ENCODE data around the gene LRRC37A3. TPM values are rescaled to one million over a fixed set of nuclear protein-coding genes. Genes with fewer than 3 reads are reported as not detected.
A peak's percentile ranks its signal among the peaks of the same experiment; 100 is the strongest.
"Not testable (repeated sequence)": the region's sequence is repeated elsewhere in the genome, so short reads cannot be mapped to it uniquely, and the experiment has no call there.

LRRC37A3 gene
- total RNA-seq, 1 donor from 2014 or later, result 16.4 TPM

DNA sequence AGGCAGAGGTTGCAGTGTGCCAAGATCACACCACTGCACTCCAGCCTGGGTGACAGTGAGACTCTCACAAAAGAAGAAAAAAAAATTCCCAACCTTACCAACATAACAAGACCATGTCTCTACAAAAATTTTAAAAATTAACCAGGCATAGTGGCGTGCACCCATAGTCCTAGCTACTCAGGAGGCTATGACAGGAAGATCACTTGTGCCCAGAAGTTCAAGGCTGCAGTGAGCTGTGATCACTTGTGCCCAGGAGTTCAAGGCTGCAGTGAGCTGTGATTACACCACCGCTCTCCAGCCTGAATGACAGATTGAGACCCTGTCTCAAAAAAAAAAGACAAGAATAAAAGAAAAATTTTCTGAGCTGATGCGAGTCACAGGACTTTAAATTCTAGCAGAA, 13.6 kb upstream of the LRRC37A3 start:
- not testable (repeated sequence) for H3K9me3 ChIP-seq (ENCODE audit: insufficient read depth, low read depth, low read length); H3K9me3 Mint-ChIP-seq (ENCODE audit: unreplicated experiment); H3K27me3 ChIP-seq (ENCODE audit: insufficient read depth, low read length); H2AFZ ChIP-seq (ENCODE audit: low read depth, low read length); H3K4me3 ChIP-seq (ENCODE audit: insufficient read depth, low read depth, low read length); H3K27ac Mint-ChIP-seq (ENCODE audit: unreplicated experiment); H3K27ac ChIP-seq (ENCODE audit: low read depth, low read length); H4K20me1 ChIP-seq (ENCODE audit: insufficient read depth, low read length); H3K36me3 ChIP-seq (ENCODE audit: insufficient read depth, low read length); H3K9ac ChIP-seq (ENCODE audit: low read length); H3K4me3 Mint-ChIP-seq (ENCODE audit: unreplicated experiment); H3K4me1 ChIP-seq (ENCODE audit: insufficient read depth, low read length); H3K27me3 Mint-ChIP-seq (ENCODE audit: low read depth, unreplicated experiment); FAIRE-seq; H3K79me2 ChIP-seq (ENCODE audit: insufficient read depth, low read length); DNase-seq (ENCODE audit: low read depth); H3K4me2 ChIP-seq (ENCODE audit: low read length); H3K36me3 Mint-ChIP-seq (ENCODE audit: low read depth, unreplicated experiment)
- peaks cover 14% of the 10 kb centered on the region for H3K4me1 Mint-ChIP-seq (ENCODE audit: low read depth, unreplicated experiment)

DNA sequence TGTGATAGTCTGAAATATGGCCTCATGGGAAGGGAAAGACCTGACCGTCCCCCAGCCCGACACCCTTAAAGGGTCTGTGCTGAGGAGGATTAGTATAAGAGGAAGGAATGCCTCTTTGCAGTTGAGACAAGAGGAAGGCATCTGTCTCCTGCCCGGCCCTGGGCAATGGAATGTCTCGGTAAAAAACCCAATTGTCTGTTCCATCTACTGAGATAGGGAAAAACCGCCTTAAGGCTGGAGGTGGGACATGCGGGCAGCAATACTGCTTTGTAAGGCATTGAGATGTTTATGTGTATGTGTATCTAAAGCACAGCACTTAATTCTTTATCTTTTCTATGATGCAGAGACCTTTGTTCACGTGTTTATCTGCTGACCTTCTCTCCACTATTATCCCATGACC, 11.1 kb upstream of the LRRC37A3 start:
- H4K20me1 ChIP-seq (ENCODE audit: insufficient read depth, low read length); H3K27ac Mint-ChIP-seq (ENCODE audit: unreplicated experiment); H3K4me1 ChIP-seq (ENCODE audit: insufficient read depth, low read length); H3K27me3 ChIP-seq (ENCODE audit: insufficient read depth, low read length); H3K4me3 Mint-ChIP-seq (ENCODE audit: unreplicated experiment); H3K4me3 ChIP-seq (ENCODE audit: insufficient read depth, low read depth, low read length); FAIRE-seq; DNase-seq (ENCODE audit: low read depth); H3K27ac ChIP-seq (ENCODE audit: low read depth, low read length); H3K79me2 ChIP-seq (ENCODE audit: insufficient read depth, low read length); H3K4me2 ChIP-seq (ENCODE audit: low read length); H3K9me3 Mint-ChIP-seq (ENCODE audit: unreplicated experiment); H3K27me3 Mint-ChIP-seq (ENCODE audit: low read depth, unreplicated experiment); H3K9me3 ChIP-seq (ENCODE audit: insufficient read depth, low read depth, low read length); H3K9ac ChIP-seq (ENCODE audit: low read length); H2AFZ ChIP-seq (ENCODE audit: low read depth, low read length); H3K36me3 Mint-ChIP-seq (ENCODE audit: low read depth, unreplicated experiment); H3K36me3 ChIP-seq (ENCODE audit: insufficient read depth, low read length): not testable (repeated sequence)
- H3K4me1 Mint-ChIP-seq (ENCODE audit: low read depth, unreplicated experiment), result peaks cover 16% of the 10 kb centered on the region

DNA sequence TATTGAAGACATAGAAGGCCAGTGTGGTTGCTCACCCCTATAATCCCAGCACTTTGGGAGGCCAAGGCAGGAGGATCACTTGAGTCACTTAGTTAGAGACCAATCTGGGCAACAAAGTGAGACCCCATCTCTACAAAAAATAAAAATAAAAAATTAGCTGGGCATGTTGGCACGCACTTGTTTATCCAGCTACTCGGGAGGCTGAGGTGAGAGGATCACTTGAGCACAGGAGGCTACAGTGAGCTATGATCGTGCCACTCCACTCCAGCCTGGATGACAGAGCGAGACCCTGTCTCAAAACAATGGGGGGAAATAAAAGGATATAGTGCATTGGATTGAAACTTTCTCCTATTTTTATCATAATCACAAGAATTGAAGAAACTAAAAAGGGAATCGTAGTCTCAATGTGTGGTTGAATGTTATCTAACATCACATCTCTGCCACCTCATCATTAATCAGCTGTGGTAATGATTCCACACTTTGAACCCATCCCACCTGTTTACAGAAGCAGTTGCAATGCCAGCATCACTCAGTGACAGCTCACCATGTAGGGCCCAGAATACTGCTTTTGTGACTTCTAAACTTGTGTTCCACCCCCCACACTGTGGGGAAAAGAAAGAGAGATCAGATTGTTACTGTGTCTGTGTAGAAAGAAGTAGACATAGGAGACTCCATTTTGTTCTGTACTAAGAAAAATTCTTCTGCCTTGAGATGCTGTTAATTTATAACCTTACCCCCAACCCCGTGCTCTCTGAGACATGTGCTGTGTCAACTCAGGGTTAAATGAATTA, 10.3 kb upstream of the LRRC37A3 start:
- H3K4me1 Mint-ChIP-seq (ENCODE audit: low read depth, unreplicated experiment), result peaks cover 16% of the 10 kb centered on the region
- H3K27me3 Mint-ChIP-seq (ENCODE audit: low read depth, unreplicated experiment); H3K4me3 Mint-ChIP-seq (ENCODE audit: unreplicated experiment); H3K27ac Mint-ChIP-seq (ENCODE audit: unreplicated experiment); H3K79me2 ChIP-seq (ENCODE audit: insufficient read depth, low read length); H3K9me3 ChIP-seq (ENCODE audit: insufficient read depth, low read depth, low read length); H3K9ac ChIP-seq (ENCODE audit: low read length); H3K4me2 ChIP-seq (ENCODE audit: low read length); H3K36me3 Mint-ChIP-seq (ENCODE audit: low read depth, unreplicated experiment); H3K9me3 Mint-ChIP-seq (ENCODE audit: unreplicated experiment); FAIRE-seq; H3K4me3 ChIP-seq (ENCODE audit: insufficient read depth, low read depth, low read length); H3K36me3 ChIP-seq (ENCODE audit: insufficient read depth, low read length); H3K27ac ChIP-seq (ENCODE audit: low read depth, low read length); H2AFZ ChIP-seq (ENCODE audit: low read depth, low read length); H3K27me3 ChIP-seq (ENCODE audit: insufficient read depth, low read length); H4K20me1 ChIP-seq (ENCODE audit: insufficient read depth, low read length); H3K4me1 ChIP-seq (ENCODE audit: insufficient read depth, low read length): not testable (repeated sequence)
- peak; percentile 30 for DNase-seq (ENCODE audit: low read depth)

DNA sequence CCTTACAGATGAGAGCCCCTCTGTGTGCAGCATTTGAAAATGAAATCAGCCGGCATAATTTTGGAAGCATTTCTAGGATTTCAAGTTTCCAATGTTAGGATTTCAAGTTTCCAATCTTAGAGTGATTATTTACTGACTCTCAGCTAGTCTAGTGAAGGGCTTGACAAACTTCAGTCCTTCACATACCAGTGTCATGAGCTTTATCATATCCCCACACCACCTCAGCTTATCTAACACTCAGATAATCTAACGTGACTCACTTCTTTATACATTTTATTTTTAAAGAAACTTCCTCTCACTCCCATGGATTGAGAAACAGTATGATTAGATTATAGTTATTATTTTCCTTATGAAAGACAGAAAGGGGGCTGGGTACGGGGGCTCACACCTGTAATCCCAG, 9.4 kb upstream of the LRRC37A3 start:
- FAIRE-seq; H3K4me1 ChIP-seq (ENCODE audit: insufficient read depth, low read length); H2AFZ ChIP-seq (ENCODE audit: low read depth, low read length); H3K27ac Mint-ChIP-seq (ENCODE audit: unreplicated experiment); H3K9ac ChIP-seq (ENCODE audit: low read length); H3K9me3 Mint-ChIP-seq (ENCODE audit: unreplicated experiment); H3K27me3 ChIP-seq (ENCODE audit: insufficient read depth, low read length); H3K36me3 ChIP-seq (ENCODE audit: insufficient read depth, low read length); H3K4me3 ChIP-seq (ENCODE audit: insufficient read depth, low read depth, low read length); H3K4me2 ChIP-seq (ENCODE audit: low read length); H4K20me1 ChIP-seq (ENCODE audit: insufficient read depth, low read length); H3K27me3 Mint-ChIP-seq (ENCODE audit: low read depth, unreplicated experiment); H3K79me2 ChIP-seq (ENCODE audit: insufficient read depth, low read length); H3K36me3 Mint-ChIP-seq (ENCODE audit: low read depth, unreplicated experiment); DNase-seq (ENCODE audit: low read depth); H3K4me3 Mint-ChIP-seq (ENCODE audit: unreplicated experiment); H3K9me3 ChIP-seq (ENCODE audit: insufficient read depth, low read depth, low read length); H3K27ac ChIP-seq (ENCODE audit: low read depth, low read length): not testable (repeated sequence)
- H3K4me1 Mint-ChIP-seq (ENCODE audit: low read depth, unreplicated experiment), result peaks cover 16% of the 10 kb centered on the region

All from astrocyte (in vitro differentiated cells and primary cell).